GM12878 (cell line): ENCODE data around the gene CDCA7L. TPM values are rescaled to one million over a fixed set of nuclear protein-coding genes. Genes with fewer than 3 reads are reported as not detected.

ENCODE experiments used
- ATAC-seq: fragments of 200-7000 bp; cut with Tn5 transposase; 3 replicates; pipeline ENCODE4 v1.9.1; 2020; ENCODE audit warnings: mild to moderate bottlenecking, moderate library complexity
- BruUV-seq: library from RNA; stranded (reverse); fragments of 400-500 nt; replicated peaks from 2 replicates; lab custom pipeline; 2021; lab: Mats Ljungman, UMichigan
- CTCF ChIA-PET: fragments of 300-600 bp; sonication (Branson Sonifier 250); formaldehyde crosslinking; extraction: SDS; loops from one replicate; lab custom pipeline; 2021; ENCODE audit warnings: inconsistent platforms; lab: Yijun Ruan, JAX
- POLR2A ChIA-PET: fragments of 350-600 bp; formaldehyde crosslinking; extraction: SDS; loops from one replicate; lab custom pipeline; 2021; ENCODE audit warnings: inconsistent platforms; lab: Charles Lee
- RAD21 ChIA-PET: fragments of 300-600 bp; sonication (Branson Sonifier 250); formaldehyde crosslinking; loops from one replicate; lab custom pipeline; 2023; ENCODE audit warnings: antibody characterized with exemption; ENCODE audit not compliant: unreplicated experiment; lab: Charles Lee
- SMC1A ChIA-PET: fragments of 300-600 bp; sonication (Branson Sonifier 250); formaldehyde crosslinking; loops from one replicate; lab custom pipeline; 2023; ENCODE audit not compliant: unreplicated experiment, uncharacterized antibody; lab: Charles Lee
- DNase-seq: peaks from one replicate; pipeline ENCODE4 v3.0.0-alpha.2; 2011; ENCODE audit warnings: low read depth, low spot score
- FAIRE-seq: peaks from 3 replicates; lab custom pipeline; 2011; peaks lifted over from hg19 to GRCh38; lab: Jason Lieb, UNC
- H2AFZ ChIP-seq: 2 replicates; pipeline ENCODE4 v1.6.0; 2011; ENCODE audit warnings: low read depth, low read length, control low read depth; ENCODE audit not compliant: control insufficient read depth
- H3K27ac ChIP-seq: 2 replicates; pipeline ENCODE4 v1.5.1; 2011; ENCODE audit warnings: control low read depth; ENCODE audit not compliant: control insufficient read depth, insufficient read depth
- H3K27me3 ChIP-seq, 2 experiments: replicated peaks in 1 of 2; 2 replicates each; pipeline versions ENCODE4 v1.6.0 to v1.6.1; 2011; ENCODE audit warnings: low read length in 1 of 2; ENCODE audit not compliant: control insufficient read depth in 2 of 2, insufficient read depth in 2 of 2
- H3K36me3 ChIP-seq, 2 experiments: 2 replicates each; pipeline ENCODE4 v1.5.1; 2011; ENCODE audit warnings: low read length in 1 of 2; ENCODE audit not compliant: control insufficient read depth in 2 of 2, insufficient read depth in 2 of 2
- H3K4me1 ChIP-seq: 2 replicates; pipeline ENCODE4 v1.6.1; 2011; ENCODE audit warnings: mild to moderate bottlenecking, low read length, moderate library complexity, mixed read lengths; ENCODE audit not compliant: control insufficient read depth, insufficient read depth
- H3K4me2 ChIP-seq: 2 replicates; pipeline ENCODE4 v1.6.0; 2011; ENCODE audit warnings: control low read depth; ENCODE audit not compliant: control insufficient read depth, insufficient read depth
- H3K4me3 ChIP-seq: fragments of 200-600 bp; sonication (generic); 2 replicates; pipeline ENCODE4 v1.5.1; 2016
- H3K79me2 ChIP-seq: 2 replicates; pipeline ENCODE4 v1.6.0; 2011; ENCODE audit warnings: low read length; ENCODE audit not compliant: control insufficient read depth, insufficient read depth
- H3K9ac ChIP-seq: 2 replicates; pipeline ENCODE4 v1.8.0; 2011; ENCODE audit warnings: low read length, control low read depth, mixed read lengths; ENCODE audit not compliant: control insufficient read depth, insufficient read depth
- H3K9me3 ChIP-seq: replicated peaks from 3 replicates; pipeline ENCODE4 v1.5.1; 2011; ENCODE audit warnings: mild to moderate bottlenecking, low read length; ENCODE audit not compliant: control insufficient read depth, insufficient read depth
- H4K20me1 ChIP-seq: 2 replicates; pipeline ENCODE4 v1.6.0; 2011; ENCODE audit not compliant: control insufficient read depth, insufficient read depth
- EED ChIP-seq: sonication (generic); IDR thresholded peaks from 2 replicates; pipeline ENCODE4 v1.6.1; 2016; ENCODE audit warnings: antibody characterized with exemption, low read depth
- LARP7 ChIP-seq: fragments of 450-650 bp; IDR thresholded peaks from 2 replicates; pipeline ENCODE4 v1.6.1; 2017; ENCODE audit warnings: mild to moderate bottlenecking
- MYB ChIP-seq: fragments of 150-350 bp; IDR thresholded peaks from 2 replicates; pipeline ENCODE4 v1.6.1; 2014; ENCODE audit warnings: mild to moderate bottlenecking, low read depth, low read length, borderline replicate concordance
- PML ChIP-seq: IDR thresholded peaks from 2 replicates; pipeline ENCODE4 v1.6.1; 2012; ENCODE audit warnings: low read length, inconsistent platforms
- WGBS: methylation state at CpG from one replicate; pipeline ENCODE4 v1.1.6; 2016; ENCODE audit warnings: low lambda C conversion rate; ENCODE audit not compliant: insufficient replicate concordance, insufficient coverage; ENCODE audit errors: missing lambda C conversion rate; 5-methylcytosine and 5-hydroxymethylcytosine counted together
- in situ Hi-C: fragments of 300-500 bp; cut with MboI; formaldehyde crosslinking; loops from 9 replicates; pipeline ENCODE4 v1.14.3; 2018; ENCODE audit warnings: mixed read lengths
- intact Hi-C: fragments of 100-400 bp; cut with micrococcal nuclease; formaldehyde crosslinking; loops from one replicate; pipeline ENCODE4 v1.14.2; 2022; ENCODE audit not compliant: unreplicated experiment
- polyA plus RNA-seq, 11 experiments: library from polyadenylated mRNA; depleted of rRNA in 4 of 11; unstranded in 6 of 11; stranded (reverse) in 5 of 11; fragments of >200 nt; fragmentation: Nextera tagmentation in 4 of 11; fragmentation: Illumina TruSeq in 1 of 11; extraction: Ambion mirVana in 4 of 11; extraction: Trizol in 1 of 11; gene quantifications; 1 replicate in 1 of 11; 2 replicates in 10 of 11; pipeline versions ENCODE4 v1.2.1 to v1.2.3, GENCODE V29; 2011 to 2016; ENCODE audit warnings: inconsistent platforms in 2 of 11, missing spikeins in 2 of 11, low read depth in 1 of 11
- total RNA-seq, 4 experiments: library from RNA; depleted of rRNA in 3 of 4; stranded (reverse); fragments of >200 nt in 3 of 4; fragmentation: Illumina TruSeq in 1 of 4; extraction: Trizol in 1 of 4; gene quantifications; 2 replicates each; pipeline versions ENCODE4 v1.2.1 to v1.2.3, GENCODE V29; 2013 to 2021
- TF ChIP-seq, protein P1 (sequence below): fragments of 450-650 bp; IDR thresholded peaks from 2 replicates; pipeline ENCODE4 v1.6.1; 2018; ENCODE audit warnings: mild to moderate bottlenecking, low read depth, moderate library complexity; ENCODE audit not compliant: partially characterized antibody
- TF ChIP-seq, protein P2 (sequence below): fragments of 450-650 bp; IDR thresholded peaks from 2 replicates; pipeline ENCODE4 v1.6.1; 2016; ENCODE audit warnings: mild to moderate bottlenecking, moderate library complexity, borderline replicate concordance

CDCA7L gene
- total and polyA plus RNA-seq, 10 of the 15 experiments (the other 5 are each of a cell fraction or from before 2014, with no cell fraction given), result 30.3 to 92.2 (median 68.5) TPM

DNA sequence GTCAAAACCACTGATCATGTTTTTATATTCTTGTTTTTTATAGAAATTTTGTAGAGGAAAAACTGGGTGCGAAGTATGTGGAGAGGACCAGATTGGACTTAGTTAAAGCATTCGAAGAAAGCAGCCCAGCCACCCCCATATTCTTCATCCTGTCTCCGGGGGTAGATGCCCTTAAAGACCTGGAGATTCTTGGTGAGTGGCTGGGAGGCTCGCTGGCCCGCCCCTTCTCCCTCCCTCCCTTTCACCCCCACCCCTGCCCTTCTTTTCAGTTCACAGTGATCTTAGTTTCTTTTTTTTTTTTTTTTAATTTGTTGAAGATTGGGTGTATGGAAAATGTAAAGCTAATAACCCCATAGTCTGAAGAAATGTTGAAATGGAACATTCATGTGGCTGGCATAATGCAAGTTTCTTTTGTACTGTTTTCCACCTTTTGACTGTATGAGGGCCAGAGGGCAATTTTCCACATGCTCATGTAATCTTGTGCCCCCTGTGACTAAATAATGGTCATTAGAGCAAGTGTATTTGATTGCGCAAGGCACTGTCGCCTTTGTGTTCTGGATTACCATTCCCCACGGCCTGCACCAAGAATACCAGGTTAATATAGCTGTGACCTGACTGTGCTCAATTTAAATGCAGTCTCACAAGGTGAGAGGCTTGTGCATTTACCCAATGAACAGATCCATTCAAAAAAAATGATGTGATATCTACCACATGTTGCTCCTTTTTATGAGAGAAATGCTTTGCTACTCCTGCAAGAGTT is 77.7 kb downstream of the CDCA7L start:
- intact Hi-C loops (no loop called here), in situ Hi-C loops (no loop called here)
- no peaks in the 10 kb centered on the region for H3K79me2 ChIP-seq
- CTCF ChIA-PET, result interaction anchor here (0.5 kb wide), 1 partner anchor 36 kb away, joined by 4 read pairs; no protein-coding TSS in a partner anchor
- POLR2A ChIA-PET, result no interaction called here
- no peaks in the 10 kb centered on the region for H3K27me3 ChIP-seq
- no peak overlapping the region for H3K4me3 ChIP-seq
- RAD21 ChIA-PET, result interaction anchor here (1.4 kb wide), 1 partner anchor 133 kb away, joined by 3 read pairs; no protein-coding TSS in a partner anchor
- H3K27ac ChIP-seq, result no peak overlapping the region
- WGBS, result 60% methylated on average over 6 of the region's 8 CpGs
- BruUV-seq, result no TSS peak
- H3K36me3 ChIP-seq, result no peaks in the 10 kb centered on the region
- H3K4me2 ChIP-seq, result no peak overlapping the region
- H3K9ac ChIP-seq, result no peak overlapping the region
- H2AFZ ChIP-seq, result no peak overlapping the region
- H4K20me1 ChIP-seq, result no peaks in the 10 kb centered on the region
- DNase-seq (no peak), ATAC-seq (no peak), FAIRE-seq (no peak)
- TF ChIP-seq LARP7 (no peak), PML (no peak), EED (no peak), MYB (no peak)
- TF ChIP-seq, protein P1, sequence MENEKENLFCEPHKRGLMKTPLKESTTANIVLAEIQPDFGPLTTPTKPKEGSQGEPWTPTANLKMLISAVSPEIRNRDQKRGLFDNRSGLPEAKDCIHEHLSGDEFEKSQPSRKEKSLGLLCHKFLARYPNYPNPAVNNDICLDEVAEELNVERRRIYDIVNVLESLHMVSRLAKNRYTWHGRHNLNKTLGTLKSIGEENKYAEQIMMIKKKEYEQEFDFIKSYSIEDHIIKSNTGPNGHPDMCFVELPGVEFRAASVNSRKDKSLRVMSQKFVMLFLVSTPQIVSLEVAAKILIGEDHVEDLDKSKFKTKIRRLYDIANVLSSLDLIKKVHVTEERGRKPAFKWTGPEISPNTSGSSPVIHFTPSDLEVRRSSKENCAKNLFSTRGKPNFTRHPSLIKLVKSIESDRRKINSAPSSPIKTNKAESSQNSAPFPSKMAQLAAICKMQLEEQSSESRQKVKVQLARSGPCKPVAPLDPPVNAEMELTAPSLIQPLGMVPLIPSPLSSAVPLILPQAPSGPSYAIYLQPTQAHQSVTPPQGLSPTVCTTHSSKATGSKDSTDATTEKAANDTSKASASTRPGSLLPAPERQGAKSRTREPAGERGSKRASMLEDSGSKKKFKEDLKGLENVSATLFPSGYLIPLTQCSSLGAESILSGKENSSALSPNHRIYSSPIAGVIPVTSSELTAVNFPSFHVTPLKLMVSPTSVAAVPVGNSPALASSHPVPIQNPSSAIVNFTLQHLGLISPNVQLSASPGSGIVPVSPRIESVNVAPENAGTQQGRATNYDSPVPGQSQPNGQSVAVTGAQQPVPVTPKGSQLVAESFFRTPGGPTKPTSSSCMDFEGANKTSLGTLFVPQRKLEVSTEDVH, result no peak
- TF ChIP-seq, protein P2, sequence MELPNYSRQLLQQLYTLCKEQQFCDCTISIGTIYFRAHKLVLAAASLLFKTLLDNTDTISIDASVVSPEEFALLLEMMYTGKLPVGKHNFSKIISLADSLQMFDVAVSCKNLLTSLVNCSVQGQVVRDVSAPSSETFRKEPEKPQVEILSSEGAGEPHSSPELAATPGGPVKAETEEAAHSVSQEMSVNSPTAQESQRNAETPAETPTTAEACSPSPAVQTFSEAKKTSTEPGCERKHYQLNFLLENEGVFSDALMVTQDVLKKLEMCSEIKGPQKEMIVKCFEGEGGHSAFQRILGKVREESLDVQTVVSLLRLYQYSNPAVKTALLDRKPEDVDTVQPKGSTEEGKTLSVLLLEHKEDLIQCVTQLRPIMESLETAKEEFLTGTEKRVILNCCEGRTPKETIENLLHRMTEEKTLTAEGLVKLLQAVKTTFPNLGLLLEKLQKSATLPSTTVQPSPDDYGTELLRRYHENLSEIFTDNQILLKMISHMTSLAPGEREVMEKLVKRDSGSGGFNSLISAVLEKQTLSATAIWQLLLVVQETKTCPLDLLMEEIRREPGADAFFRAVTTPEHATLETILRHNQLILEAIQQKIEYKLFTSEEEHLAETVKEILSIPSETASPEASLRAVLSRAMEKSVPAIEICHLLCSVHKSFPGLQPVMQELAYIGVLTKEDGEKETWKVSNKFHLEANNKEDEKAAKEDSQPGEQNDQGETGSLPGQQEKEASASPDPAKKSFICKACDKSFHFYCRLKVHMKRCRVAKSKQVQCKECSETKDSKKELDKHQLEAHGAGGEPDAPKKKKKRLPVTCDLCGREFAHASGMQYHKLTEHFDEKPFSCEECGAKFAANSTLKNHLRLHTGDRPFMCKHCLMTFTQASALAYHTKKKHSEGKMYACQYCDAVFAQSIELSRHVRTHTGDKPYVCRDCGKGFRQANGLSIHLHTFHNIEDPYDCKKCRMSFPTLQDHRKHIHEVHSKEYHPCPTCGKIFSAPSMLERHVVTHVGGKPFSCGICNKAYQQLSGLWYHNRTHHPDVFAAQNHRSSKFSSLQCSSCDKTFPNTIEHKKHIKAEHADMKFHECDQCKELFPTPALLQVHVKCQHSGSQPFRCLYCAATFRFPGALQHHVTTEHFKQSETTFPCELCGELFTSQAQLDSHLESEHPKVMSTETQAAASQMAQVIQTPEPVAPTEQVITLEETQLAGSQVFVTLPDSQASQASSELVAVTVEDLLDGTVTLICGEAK, result no peak
- no peaks in the 10 kb centered on the region for H3K4me1 ChIP-seq
- SMC1A ChIA-PET, result no interaction called here
- no peaks in the 10 kb centered on the region for H3K9me3 ChIP-seq
